ENCODE data around the gene TRIM37. TPM values are rescaled to one million over a fixed set of nuclear protein-coding genes. Genes with fewer than 3 reads are reported as not detected.
"Not testable (repeated sequence)": the region's sequence is repeated elsewhere in the genome, so short reads cannot be mapped to it uniquely, and the experiment has no call there.

TRIM37 gene
- 20.3 TPM for polyA plus RNA-seq (2013, experiment 1 of 2; ENCODE audit: insufficient read length)
- 19.6 TPM for polyA plus RNA-seq (2013, experiment 2 of 2; ENCODE audit: insufficient read length)

- DNase-seq: peak; percentile 98
These were observed at the start of gene TRIM37 for GRCh38 chr17:59106463-59107305. Gene TRIM37, minus strand, starts transcription at chr17:59106880. Its CDS starts 419 bp downstream, at chr17:59106461.

- DNase-seq: no peak
These were observed 48.9 kb upstream of the TRIM37 start, which contains the start of gene PRR11 for GRCh38 chr17:59155439-59156177. Gene PRR11, plus strand, starts transcription at chr17:59155746. Its CDS starts 14,007 bp downstream, at chr17:59169753.

GRCh38 chr17:59154721-59155438 lies 48.2 kb upstream of the TRIM37 start, which contains the start of gene SKA2:
Gene SKA2, minus strand, starts transcription at chr17:59155186. Its CDS starts 23 bp downstream, at chr17:59155163.
- peak; percentile 100 for DNase-seq

GRCh38 chr17:59154292-59154720 lies 47.6 kb upstream of the TRIM37 start:
- DNase-seq: peak; percentile 52

GRCh38 chr17:59152925-59153324 lies 46.2 kb upstream of the TRIM37 start:
- no peak for DNase-seq

- DNase-seq: no peak
These were observed 44.9 kb upstream of the TRIM37 start for GRCh38 chr17:59151591-59151990.

- no peak for DNase-seq
These were observed 44.3 kb upstream of the TRIM37 start for GRCh38 chr17:59151006-59151405.

GRCh38 chr17:59149841-59150511 lies 43.3 kb upstream of the TRIM37 start:
- DNase-seq: no peak

- DNase-seq: peak; percentile 55
These were observed 42.4 kb upstream of the TRIM37 start for GRCh38 chr17:59149051-59149450.

- DNase-seq: no peak
These were observed 39.0 kb upstream of the TRIM37 start for GRCh38 chr17:59145571-59146096.

- no peak for DNase-seq
These were observed 35.2 kb upstream of the TRIM37 start for GRCh38 chr17:59141860-59142259.

- no peak for DNase-seq
These were observed 33.3 kb upstream of the TRIM37 start for GRCh38 chr17:59139939-59140338.

GRCh38 chr17:59138339-59138738 lies 31.7 kb upstream of the TRIM37 start:
- not testable (repeated sequence) for DNase-seq

GRCh38 chr17:59131131-59131530 lies 24.5 kb upstream of the TRIM37 start:
- DNase-seq: no peak

- no peak for DNase-seq
These were observed 23.1 kb upstream of the TRIM37 start for GRCh38 chr17:59129814-59130213.

- no peak for DNase-seq
These were observed 20.2 kb upstream of the TRIM37 start for GRCh38 chr17:59126809-59127417.

- DNase-seq: no peak
These were observed 18.0 kb upstream of the TRIM37 start for GRCh38 chr17:59124665-59125064.

- no peak for DNase-seq
These were observed 15.3 kb upstream of the TRIM37 start for GRCh38 chr17:59121901-59122480.

- no peak for DNase-seq
These were observed 8.8 kb upstream of the TRIM37 start for GRCh38 chr17:59115474-59115873.

- no peak for DNase-seq
These were observed 4.9 kb upstream of the TRIM37 start for GRCh38 chr17:59111539-59111938.

- no peak for DNase-seq
These were observed 4.3 kb upstream of the TRIM37 start for GRCh38 chr17:59110973-59111372.

Data from fibroblast of skin of abdomen (primary cell).